Measurements from ENCODE around the gene ARHGAP23.

GRCh38 chr17:38425744-38426143, 2.5 kb upstream of the ARHGAP23 start:
- TF ChIP-seq CTCF (IDR thresholded peaks at IDR 0.05; ENCODE audit: poor library complexity) (no peak), EZH2 (IDR thresholded peaks at IDR 0.05; ENCODE audit: borderline replicate concordance) (no peak)

All from hepatocyte (in vitro differentiated cells).